ENCODE data around the gene STX11. TPM values are rescaled to one million over a fixed set of nuclear protein-coding genes. Genes with fewer than 3 reads are reported as not detected.

The STX11 gene
- total RNA-seq, 1 experiment from 2014 or later, result 3.2 TPM

GRCh38 chr6:144194293-144194810 is 44.0 kb downstream of the STX11 start:
- TF ChIP-seq TCF7L2 (IDR thresholded peaks at IDR 0.05; ENCODE audit: low read depth, low read length) (no peak), REST (IDR thresholded peaks at IDR 0.05; ENCODE audit: insufficient read depth in 1 of 2, low read depth in 2 of 2, low read length in 1 of 2) (no peak), SIN3A (IDR thresholded peaks at IDR 0.05; ENCODE audit: borderline replicate concordance, insufficient read depth, low read depth, low read length) (no peak), POLR2AphosphoS5 (IDR thresholded peaks at IDR 0.05; ENCODE audit: low read depth, low read length) (no peak)
- ChIA-PET CTCF (no interaction called here), POLR2A (no interaction called here)
- Histone ChIP-seq H3K36me3 (ENCODE audit: control insufficient read depth, insufficient read depth, low read length) (no peaks in the 10 kb centered on the region), H3K27ac (ENCODE audit: low read length) (no peak overlapping the region), H3K4me3 (ENCODE audit: low read depth in 2 of 2, low read length in 2 of 2) (no peak overlapping the region), H3K4me1 (ENCODE audit: control insufficient read depth, insufficient read depth, low read length) (no peaks in the 10 kb centered on the region), H3K9me3 (ENCODE audit: control insufficient read depth, insufficient read depth, low read depth, low read length) (no peaks in the 10 kb centered on the region), H3K27me3 (ENCODE audit: control insufficient read depth, insufficient read depth, low read length) (no peaks in the 10 kb centered on the region)
- intact Hi-C loops (cut with micrococcal nuclease; ENCODE audit: unreplicated experiment), result no loop called here
- BruUV-seq (replicated peaks), result no TSS peak
- in situ Hi-C loops (cut with HindIII; ENCODE audit: low pct_unique_long_range_greater_than_20kb, low sequenced_read_pairs), result no loop called here
- no peak for DNase-seq (ENCODE audit: low read depth, low spot score)
- ATAC-seq, result no peak

DNA sequence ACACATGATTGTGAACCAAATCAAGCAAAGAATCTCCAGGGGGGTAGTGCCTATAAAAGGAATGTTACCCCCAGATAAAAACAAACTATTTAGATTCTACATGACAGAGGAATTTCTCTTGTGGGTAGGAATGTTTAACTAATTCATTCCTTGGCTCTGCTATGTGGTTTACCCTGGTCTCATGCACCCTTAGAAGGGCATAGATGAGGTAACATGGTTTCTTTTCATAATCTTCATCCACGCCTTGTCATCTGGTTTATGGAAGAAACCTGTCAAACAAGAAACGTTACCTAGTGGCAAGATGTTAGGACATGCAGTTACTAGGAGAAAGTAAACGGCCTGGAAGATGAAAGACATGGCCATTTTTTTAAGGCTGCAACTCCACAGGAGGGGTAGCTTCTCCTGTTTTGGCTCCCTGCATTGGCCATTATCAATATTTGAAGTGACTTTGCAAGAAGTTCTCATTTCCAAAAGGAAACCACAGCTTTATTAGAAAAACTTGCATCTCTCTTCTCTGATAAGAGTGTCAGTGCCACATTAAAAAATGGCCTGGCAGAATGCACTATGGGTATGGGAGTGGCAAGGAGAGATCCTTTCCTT is 45.5 kb downstream of the STX11 start:
- Histone ChIP-seq H3K9me3 (ENCODE audit: control insufficient read depth, insufficient read depth, low read depth, low read length) (no peaks in the 10 kb centered on the region), H3K4me3 (ENCODE audit: low read depth in 2 of 2, low read length in 2 of 2) (no peak overlapping the region), H3K27ac (ENCODE audit: low read length) (no peak overlapping the region), H3K36me3 (ENCODE audit: control insufficient read depth, insufficient read depth, low read length) (no peaks in the 10 kb centered on the region), H3K27me3 (ENCODE audit: control insufficient read depth, insufficient read depth, low read length) (no peaks in the 10 kb centered on the region), H3K4me1 (ENCODE audit: control insufficient read depth, insufficient read depth, low read length) (no peaks in the 10 kb centered on the region)
- intact Hi-C loops (cut with micrococcal nuclease; ENCODE audit: unreplicated experiment) (no loop called here), in situ Hi-C loops (cut with HindIII; ENCODE audit: low pct_unique_long_range_greater_than_20kb, low sequenced_read_pairs) (no loop called here)
- DNase-seq (ENCODE audit: low read depth, low spot score), result no peak
- no peak for TF ChIP-seq REST (IDR thresholded peaks at IDR 0.05; ENCODE audit: insufficient read depth in 1 of 2, low read depth in 2 of 2, low read length in 1 of 2)
- TF ChIP-seq, protein P1, sequence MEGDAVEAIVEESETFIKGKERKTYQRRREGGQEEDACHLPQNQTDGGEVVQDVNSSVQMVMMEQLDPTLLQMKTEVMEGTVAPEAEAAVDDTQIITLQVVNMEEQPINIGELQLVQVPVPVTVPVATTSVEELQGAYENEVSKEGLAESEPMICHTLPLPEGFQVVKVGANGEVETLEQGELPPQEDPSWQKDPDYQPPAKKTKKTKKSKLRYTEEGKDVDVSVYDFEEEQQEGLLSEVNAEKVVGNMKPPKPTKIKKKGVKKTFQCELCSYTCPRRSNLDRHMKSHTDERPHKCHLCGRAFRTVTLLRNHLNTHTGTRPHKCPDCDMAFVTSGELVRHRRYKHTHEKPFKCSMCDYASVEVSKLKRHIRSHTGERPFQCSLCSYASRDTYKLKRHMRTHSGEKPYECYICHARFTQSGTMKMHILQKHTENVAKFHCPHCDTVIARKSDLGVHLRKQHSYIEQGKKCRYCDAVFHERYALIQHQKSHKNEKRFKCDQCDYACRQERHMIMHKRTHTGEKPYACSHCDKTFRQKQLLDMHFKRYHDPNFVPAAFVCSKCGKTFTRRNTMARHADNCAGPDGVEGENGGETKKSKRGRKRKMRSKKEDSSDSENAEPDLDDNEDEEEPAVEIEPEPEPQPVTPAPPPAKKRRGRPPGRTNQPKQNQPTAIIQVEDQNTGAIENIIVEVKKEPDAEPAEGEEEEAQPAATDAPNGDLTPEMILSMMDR (IDR thresholded peaks at IDR 0.05), result no peak
- TF ChIP-seq POLR2AphosphoS5 (IDR thresholded peaks at IDR 0.05; ENCODE audit: low read depth, low read length), result no peak
- TF ChIP-seq SIN3A (IDR thresholded peaks at IDR 0.05; ENCODE audit: borderline replicate concordance, insufficient read depth, low read depth, low read length), result no peak
- no peak for TF ChIP-seq TCF7L2 (IDR thresholded peaks at IDR 0.05; ENCODE audit: low read depth, low read length)
- no peak for ATAC-seq
- BruUV-seq (replicated peaks), result no TSS peak
- ChIA-PET POLR2A (no interaction called here), CTCF (no interaction called here)

Measured in Panc1 (cell line).